ENCODE data around the gene SZRD1.
"Not testable (repeated sequence)": the region's sequence is repeated elsewhere in the genome, so short reads cannot be mapped to it uniquely, and the experiment has no call there.

Gene SZRD1

DNA sequence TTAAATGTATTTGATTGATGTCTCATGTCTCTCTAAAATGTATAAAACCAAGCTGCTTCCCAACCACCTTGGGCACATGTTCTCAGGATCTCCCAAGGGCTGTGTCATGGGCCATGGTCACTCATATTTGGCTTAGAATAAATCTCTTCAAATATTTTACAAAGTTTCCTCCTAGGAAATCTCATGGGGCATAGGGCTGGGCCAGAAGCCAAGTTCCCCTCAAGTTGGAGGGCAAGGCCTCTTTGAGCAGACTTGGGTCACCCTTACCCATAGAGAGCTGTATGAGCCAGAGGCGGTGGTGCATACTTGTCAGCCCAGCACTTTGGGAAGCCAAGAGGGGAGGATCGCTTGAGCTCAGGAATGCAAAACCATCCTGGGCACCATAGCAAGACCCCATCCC, 12.4 kb upstream of the SZRD1 start:
- no peaks in the 10 kb centered on the region for H3K36me3 ChIP-seq
- H3K4me1 ChIP-seq (ENCODE audit: control insufficient read depth in 1 of 2, insufficient read depth in 1 of 2, low read depth in 1 of 2, low read length in 1 of 2): peaks cover 24 to 26% of the 10 kb centered on the region in 2 experiments
- no peaks in the 10 kb centered on the region for H3K27me3 ChIP-seq
- no peak overlapping the region for H3K27ac ChIP-seq
- TF ChIP-seq, protein P1, sequence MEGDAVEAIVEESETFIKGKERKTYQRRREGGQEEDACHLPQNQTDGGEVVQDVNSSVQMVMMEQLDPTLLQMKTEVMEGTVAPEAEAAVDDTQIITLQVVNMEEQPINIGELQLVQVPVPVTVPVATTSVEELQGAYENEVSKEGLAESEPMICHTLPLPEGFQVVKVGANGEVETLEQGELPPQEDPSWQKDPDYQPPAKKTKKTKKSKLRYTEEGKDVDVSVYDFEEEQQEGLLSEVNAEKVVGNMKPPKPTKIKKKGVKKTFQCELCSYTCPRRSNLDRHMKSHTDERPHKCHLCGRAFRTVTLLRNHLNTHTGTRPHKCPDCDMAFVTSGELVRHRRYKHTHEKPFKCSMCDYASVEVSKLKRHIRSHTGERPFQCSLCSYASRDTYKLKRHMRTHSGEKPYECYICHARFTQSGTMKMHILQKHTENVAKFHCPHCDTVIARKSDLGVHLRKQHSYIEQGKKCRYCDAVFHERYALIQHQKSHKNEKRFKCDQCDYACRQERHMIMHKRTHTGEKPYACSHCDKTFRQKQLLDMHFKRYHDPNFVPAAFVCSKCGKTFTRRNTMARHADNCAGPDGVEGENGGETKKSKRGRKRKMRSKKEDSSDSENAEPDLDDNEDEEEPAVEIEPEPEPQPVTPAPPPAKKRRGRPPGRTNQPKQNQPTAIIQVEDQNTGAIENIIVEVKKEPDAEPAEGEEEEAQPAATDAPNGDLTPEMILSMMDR (IDR thresholded peaks at IDR 0.05): no peak
- no peak overlapping the region for H3K4me3 ChIP-seq (ENCODE audit: low read depth in 1 of 2, low read length in 1 of 2)
- no peaks in the 10 kb centered on the region for H3K9me3 ChIP-seq

DNA sequence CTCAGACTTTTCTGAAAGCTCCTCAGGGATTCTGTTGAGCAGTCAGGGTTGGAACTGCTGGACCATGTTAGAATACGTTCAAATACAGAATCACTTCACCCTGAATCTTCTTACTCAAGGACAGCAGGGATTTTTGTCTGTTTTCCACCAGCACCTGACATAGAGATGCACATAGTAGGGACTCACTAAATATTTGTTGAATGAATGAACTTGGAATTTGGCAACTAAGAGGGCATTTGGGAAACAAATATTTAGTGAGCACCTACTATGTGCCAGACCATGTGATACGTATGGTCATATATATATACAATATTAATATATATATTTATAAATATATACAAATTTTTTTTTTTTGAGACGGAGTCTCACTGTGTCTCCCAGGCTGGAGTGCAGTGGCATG, 10.2 kb upstream of the SZRD1 start:
- Histone ChIP-seq H3K4me1 (ENCODE audit: control insufficient read depth in 1 of 2, insufficient read depth in 1 of 2, low read depth in 1 of 2, low read length in 1 of 2) (peaks cover 7 to 9% of the 10 kb centered on the region in 2 experiments), H3K4me3 (ENCODE audit: low read depth in 1 of 2, low read length in 1 of 2) (no peak overlapping the region)
- TF ChIP-seq, protein P1 (IDR thresholded peaks at IDR 0.05): no peak

DNA sequence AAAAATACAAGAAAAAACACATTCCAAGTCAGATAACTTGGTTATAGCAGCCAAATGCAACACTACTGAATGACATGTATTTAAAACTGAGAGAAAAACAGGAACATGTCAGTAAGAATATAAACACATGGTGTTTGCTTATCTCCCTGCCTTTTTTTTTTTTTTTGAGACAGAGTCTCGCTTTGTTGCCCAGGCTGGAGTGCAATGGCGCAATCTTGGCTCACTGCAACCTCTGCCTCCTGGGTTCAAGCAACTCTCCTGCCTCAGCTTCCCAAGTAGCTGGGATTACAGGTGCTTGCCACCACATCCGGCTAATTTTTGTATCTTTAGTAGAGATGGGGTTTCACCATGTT, 1.9 kb upstream of the SZRD1 start:
- H3K9me3 ChIP-seq; H3K27me3 ChIP-seq; H3K4me3 ChIP-seq (ENCODE audit: low read depth in 1 of 2, low read length in 1 of 2); H3K36me3 ChIP-seq: not testable (repeated sequence)
- Histone ChIP-seq H3K27ac (peak overlapping the region; percentile 63), H3K4me1 (ENCODE audit: control insufficient read depth in 1 of 2, insufficient read depth in 1 of 2, low read depth in 1 of 2, low read length in 1 of 2) (peaks cover 44 to 55% of the 10 kb centered on the region in 2 experiments)

More for the DNA sequence above, 10.2 kb upstream of the SZRD1 start:
- Histone ChIP-seq H3K9me3 (no peaks in the 10 kb centered on the region), H3K27ac (no peak overlapping the region), H3K36me3 (no peaks in the 10 kb centered on the region), H3K27me3 (no peaks in the 10 kb centered on the region)

DNA sequence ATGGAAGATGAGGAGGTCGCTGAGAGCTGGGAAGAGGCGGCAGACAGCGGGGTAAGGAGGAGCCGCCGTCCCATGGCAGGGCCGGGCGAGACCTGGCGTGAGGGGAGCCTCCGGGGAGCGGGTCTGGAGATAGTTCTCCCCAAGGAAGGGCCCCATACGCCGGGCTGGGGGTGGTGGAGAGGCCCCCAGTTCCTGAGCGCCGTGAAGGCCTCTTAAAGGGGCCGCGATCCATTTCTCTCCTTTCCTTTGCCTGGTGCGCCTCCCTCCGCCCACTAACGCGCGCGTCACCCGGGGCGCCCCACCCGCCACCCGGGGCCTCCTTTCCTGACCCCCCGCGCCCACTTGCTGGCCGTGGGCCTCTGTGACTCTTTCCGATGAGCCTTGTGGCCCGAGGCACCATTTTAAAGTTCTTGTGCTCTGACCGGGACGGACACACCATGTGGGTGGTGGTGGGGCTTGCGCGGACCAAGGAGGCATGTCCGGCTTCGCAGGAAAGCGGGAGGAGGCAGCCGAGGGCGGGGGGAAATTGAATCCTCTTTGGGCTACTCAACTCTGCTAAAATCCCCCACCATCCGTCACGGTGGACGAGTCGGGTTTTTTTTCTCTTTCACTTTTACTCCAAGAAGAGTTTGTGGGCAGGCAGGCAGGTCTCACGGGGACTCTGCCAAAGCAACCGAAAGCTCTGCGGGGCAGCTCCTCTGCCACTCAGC, 371 bp downstream of the SZRD1 start:
- TF ChIP-seq, protein P1 (IDR thresholded peaks at IDR 0.05): no peak
- Histone ChIP-seq H3K27ac (peak overlapping the region; percentile 90), H3K27me3 (no peaks in the 10 kb centered on the region), H3K36me3 (peaks cover under 1% of the 10 kb centered on the region), H3K9me3 (no peaks in the 10 kb centered on the region), H3K4me3 (ENCODE audit: low read depth in 1 of 2, low read length in 1 of 2) (peak overlapping the region; percentile 80 to 88), H3K4me1 (ENCODE audit: control insufficient read depth in 1 of 2, insufficient read depth in 1 of 2, low read depth in 1 of 2, low read length in 1 of 2) (peaks cover 54 to 68% of the 10 kb centered on the region in 2 experiments)

DNA sequence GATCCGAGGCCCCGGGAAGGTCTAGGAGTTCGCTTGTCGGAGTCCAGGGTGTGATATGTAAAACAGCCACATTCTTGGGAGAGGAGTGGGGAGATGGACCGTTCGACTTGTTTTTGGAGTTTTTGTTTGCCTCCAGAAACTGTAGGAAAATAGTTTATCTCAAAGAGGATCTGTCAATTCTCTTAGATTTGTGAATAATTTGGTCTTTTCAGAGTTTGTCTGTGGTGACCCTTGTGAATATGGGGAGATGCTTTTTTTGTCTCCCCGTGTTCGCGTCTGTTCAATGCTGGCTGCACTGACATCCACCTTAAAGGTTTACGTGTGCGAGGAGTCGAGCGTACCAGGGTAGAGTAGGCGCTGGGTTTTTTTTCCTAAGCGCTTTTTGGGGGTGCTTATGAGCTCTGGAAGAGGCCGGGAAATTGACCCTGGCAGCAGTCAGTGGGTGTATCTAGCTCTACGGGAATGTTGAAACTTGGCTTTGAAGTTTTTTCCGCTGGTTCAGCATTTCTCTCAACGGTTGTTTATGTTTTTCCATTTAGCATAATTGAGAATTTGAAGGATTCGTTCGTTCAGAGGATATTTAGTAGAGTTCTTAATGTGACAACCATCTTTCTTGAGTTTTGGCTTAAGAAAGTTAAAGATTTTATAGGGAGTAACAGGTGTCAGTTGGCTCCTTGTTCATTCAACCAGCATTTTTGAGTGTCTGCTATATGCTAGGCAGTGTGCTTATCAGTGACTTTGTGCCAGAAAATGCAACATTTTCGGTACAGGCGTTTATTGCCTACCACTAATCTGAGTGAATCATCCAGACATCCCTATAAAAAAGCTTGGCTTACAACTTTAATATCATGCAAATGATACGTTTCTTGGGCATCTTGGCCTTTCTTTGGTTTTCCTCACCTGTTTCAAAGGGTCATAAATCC, 1.2 kb downstream of the SZRD1 start:
- Histone ChIP-seq H3K4me3 (ENCODE audit: low read depth in 1 of 2, low read length in 1 of 2) (peak overlapping the region; percentile 80 to 88), H3K4me1 (ENCODE audit: control insufficient read depth in 1 of 2, insufficient read depth in 1 of 2, low read depth in 1 of 2, low read length in 1 of 2) (peaks cover 54 to 68% of the 10 kb centered on the region in 2 experiments), H3K9me3 (no peaks in the 10 kb centered on the region), H3K27ac (peak overlapping the region; percentile 90), H3K27me3 (no peaks in the 10 kb centered on the region), H3K36me3 (peaks cover 8% of the 10 kb centered on the region)
- TF ChIP-seq, protein P1 (IDR thresholded peaks at IDR 0.05): no peak

DNA sequence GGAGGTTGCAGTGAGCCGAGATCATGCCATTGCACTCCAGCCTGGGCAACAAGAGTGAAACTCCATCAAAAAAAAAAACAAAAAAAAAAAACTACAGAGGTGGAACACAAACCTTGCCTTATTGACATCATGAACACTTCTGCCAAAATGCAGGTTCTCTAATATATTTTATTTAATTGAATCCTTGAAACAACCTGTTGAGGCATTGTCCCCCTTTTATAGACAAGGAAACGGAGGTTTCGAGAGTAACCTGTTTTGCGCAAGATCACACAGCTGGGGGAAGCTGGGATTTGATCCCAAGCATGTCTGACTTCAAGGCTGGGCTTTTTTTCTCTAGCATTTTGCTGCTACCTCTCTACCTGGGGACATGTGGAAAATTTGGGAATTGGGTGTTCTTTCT, 2.8 kb downstream of the SZRD1 start:
- TF ChIP-seq, protein P1 (IDR thresholded peaks at IDR 0.05): no peak
- H3K36me3 ChIP-seq: peaks cover 8% of the 10 kb centered on the region
- no peak overlapping the region for H3K4me3 ChIP-seq (ENCODE audit: low read depth in 1 of 2, low read length in 1 of 2)
- H3K27ac ChIP-seq: no peak overlapping the region
- H3K4me1 ChIP-seq (ENCODE audit: control insufficient read depth in 1 of 2, insufficient read depth in 1 of 2, low read depth in 1 of 2, low read length in 1 of 2): peaks cover 45 to 54% of the 10 kb centered on the region in 2 experiments
- H3K27me3 ChIP-seq: no peaks in the 10 kb centered on the region
- H3K9me3 ChIP-seq: no peaks in the 10 kb centered on the region
